OCI-LY1 (cell line): ENCODE results near the gene USP40.

Source experiments
- EZH2 ChIP-seq: fragments of 200-600 bp; sonication (generic), shearing (Covaris generic); IDR thresholded peaks from 2 replicates; pipeline ENCODE4 v1.8.0; 2017; ENCODE audit warnings: borderline replicate concordance, mixed run types, mild to moderate bottlenecking, antibody characterized with exemption, low read length, moderate library complexity, mixed read lengths
- TF ChIP-seq, protein P1 (sequence below): fragments of 200-600 bp; sonication (generic), shearing (Covaris generic); IDR thresholded peaks from 2 replicates; pipeline ENCODE4 v1.5.1; 2017; ENCODE audit warnings: mild to moderate bottlenecking, antibody characterized with exemption, low read length, moderate library complexity, mixed read lengths

DNA sequence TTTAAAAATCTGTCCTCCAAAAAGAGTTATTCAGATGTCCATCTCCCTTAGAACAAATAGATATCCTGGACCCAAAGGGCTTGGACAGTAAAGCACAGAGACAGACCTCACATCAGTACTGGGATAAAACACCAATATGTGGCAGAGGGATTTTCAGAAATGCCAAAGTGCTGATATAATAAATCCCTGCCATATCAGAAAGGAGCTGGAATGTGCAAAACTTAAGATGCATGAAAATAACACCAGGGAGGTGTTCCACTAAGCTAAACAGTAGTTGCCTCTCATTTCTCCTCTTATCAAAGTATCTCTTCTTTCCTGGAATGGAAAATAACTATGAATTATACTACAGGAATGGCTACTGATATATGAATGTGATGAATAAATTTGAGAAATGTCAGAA, 13.2 kb downstream of the USP40 start:
- TF ChIP-seq, protein P1, sequence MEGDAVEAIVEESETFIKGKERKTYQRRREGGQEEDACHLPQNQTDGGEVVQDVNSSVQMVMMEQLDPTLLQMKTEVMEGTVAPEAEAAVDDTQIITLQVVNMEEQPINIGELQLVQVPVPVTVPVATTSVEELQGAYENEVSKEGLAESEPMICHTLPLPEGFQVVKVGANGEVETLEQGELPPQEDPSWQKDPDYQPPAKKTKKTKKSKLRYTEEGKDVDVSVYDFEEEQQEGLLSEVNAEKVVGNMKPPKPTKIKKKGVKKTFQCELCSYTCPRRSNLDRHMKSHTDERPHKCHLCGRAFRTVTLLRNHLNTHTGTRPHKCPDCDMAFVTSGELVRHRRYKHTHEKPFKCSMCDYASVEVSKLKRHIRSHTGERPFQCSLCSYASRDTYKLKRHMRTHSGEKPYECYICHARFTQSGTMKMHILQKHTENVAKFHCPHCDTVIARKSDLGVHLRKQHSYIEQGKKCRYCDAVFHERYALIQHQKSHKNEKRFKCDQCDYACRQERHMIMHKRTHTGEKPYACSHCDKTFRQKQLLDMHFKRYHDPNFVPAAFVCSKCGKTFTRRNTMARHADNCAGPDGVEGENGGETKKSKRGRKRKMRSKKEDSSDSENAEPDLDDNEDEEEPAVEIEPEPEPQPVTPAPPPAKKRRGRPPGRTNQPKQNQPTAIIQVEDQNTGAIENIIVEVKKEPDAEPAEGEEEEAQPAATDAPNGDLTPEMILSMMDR = no peak
- no peak for TF ChIP-seq EZH2
